Measurements from ENCODE around the gene ARF1.
A peak's percentile ranks its signal among the peaks of the same experiment; 100 is the strongest.

The ARF1 gene

GRCh38 chr1:228071839-228072657 is 10.5 kb upstream of the ARF1 start:
- DNase-seq: no peak

- DNase-seq: no peak
Measured at GRCh38 chr1:228072658-228073043, 9.9 kb upstream of the ARF1 start.

- DNase-seq: no peak
Measured at GRCh38 chr1:228073061-228073856, 9.2 kb upstream of the ARF1 start.

DNA sequence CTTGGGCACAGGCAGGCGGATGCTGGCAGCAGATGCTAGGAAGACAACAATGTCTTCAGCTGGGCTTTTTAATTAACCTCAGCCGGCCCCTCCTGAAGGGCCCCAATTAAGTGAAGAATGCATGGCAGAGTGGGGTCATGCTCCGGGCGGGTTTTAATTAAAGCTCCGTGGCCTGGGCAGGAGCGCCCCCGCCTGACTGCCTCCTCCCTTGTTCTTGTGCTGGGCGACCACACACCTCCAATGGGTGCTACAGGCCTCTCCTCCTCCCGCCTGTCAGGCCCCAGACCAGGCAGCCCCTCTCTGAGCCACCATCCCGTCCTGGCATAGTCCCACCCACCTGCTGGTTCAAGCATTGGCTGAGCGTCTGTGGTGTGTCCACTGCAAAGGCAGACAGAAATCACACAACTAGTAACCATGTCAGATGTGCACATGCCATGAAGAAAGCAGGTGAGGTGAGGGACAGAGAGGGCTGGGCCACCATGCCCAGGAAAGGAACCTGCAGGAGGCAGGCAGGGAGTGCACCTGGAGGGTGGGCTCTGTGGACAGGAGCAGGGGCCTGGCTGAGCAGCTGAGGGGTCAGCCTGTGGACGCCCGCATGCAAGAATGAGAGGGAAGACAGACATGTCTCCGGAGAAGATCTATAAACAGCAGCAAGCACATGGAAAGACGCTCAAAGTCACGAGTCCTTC is 8.5 kb upstream of the ARF1 start:
- peak; percentile 34 for DNase-seq

DNA sequence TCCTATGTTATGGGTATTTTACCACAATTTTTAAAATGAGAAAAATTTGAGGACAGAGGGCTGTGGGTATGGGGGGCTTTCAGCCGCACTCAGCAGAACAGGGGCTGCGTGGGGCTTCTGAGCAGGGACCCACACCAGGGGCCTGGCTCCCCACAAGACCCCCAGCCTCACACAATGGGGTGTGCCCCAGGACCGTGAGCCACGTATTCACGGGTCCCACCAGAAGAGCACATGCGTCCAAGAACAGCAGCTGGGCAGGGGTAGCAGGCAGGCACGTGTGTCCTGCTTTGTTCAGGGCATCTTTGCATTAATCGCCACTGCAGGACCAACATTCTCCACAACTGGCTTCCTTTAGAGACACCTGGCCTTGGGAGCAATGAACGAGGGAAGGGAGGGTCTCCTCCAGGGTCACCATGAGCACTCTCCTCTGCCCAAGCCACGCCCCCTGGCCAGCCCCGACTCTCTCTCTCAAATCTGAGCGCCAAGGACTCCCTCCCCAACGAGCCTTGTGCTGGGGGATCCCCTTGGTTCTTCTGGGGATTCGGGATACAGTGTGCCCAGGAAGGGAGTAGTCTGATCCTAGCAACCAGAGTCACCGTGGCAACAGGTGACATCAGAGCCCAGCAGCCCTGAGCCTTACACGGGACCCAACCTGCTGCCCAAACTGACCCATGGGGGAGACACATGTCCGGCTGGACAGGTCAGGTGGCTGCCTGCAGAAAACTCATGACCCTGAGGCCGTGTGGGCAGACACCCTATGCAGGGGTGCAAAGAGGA is 7.4 kb upstream of the ARF1 start:
- DNase-seq: no peak

DNA sequence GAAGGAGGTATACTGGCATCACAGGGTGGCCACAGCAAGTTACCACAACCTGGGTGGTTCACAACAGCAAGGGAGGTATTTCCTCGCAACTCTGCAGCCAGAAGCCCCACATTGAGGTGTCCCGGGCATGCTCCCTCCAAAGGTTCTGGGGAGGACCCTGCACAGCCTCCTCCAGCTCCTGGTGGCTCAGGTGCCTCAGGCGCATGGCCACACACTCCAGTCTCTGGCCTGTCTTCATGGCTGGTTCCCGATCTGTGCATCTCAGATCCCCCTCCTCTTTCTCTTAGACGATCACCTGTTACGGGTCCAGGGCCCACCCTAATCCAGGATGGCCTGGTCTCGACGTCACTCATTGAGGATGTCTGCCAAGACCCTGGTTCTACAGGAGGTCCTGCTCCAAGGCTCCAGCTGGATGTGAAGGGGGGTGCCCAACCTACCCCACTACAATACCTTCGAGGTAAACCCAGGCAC is 6.7 kb upstream of the ARF1 start:
- no peak for DNase-seq

- DNase-seq: no peak
Measured at GRCh38 chr1:228076796-228077430, 5.6 kb upstream of the ARF1 start.

DNA sequence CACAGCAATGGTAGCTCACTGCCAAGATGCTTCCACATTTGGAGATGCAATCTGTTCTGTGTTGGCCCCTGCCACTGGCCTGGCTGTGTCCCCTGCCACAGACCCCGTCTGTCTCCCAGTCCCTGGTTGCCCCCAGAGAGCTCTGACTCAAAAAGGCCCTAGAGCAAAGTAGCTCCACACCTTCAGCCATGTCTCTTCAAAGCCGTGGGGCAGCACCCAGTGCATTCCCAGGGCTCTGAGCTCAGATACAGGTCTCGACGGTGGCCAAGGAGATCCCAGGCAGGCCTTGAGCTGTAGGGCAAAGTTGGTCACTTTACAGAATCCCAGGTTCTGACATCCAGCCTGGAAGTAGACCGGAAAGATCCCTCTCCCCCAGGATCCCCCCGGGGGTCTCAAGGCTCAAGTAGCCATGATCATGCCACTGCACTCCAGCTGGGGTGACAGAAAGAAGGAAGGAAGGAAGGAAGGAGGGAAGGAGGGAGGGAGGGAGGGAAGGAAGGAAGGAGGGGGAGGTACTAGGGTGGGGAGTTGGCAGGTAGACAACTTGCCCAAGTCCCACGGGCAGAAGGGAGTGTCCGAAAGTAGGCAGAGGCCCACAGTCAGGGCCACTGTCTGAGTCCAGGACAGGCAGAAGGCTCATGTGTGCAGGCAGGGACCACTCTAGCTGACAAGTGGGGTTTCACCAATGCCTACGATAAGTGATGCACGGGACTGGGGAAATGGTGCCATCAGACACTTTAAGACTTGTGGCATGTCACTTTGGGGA is 4.8 kb upstream of the ARF1 start:
- DNase-seq: no peak

DNA sequence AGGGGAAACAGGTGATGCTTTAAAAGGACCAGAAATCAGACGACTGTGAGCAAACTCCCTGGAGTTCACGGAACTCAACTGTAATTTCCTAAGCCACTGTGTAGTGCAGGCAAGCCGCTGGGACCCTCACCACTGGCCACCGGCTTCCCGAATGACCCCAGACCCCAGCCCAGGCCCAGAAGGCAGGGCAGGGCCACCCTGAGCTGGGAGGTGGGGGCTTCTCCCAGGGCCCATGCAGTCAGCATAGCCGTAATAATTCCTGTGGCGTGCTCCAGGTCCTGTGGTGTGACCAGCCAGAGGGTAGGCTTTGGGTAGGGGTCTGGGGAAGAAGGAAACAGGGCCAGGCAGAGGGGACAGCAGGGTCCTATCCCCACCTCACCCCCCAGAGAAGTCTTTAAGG is 3.5 kb upstream of the ARF1 start:
- DNase-seq: no peak

DNA sequence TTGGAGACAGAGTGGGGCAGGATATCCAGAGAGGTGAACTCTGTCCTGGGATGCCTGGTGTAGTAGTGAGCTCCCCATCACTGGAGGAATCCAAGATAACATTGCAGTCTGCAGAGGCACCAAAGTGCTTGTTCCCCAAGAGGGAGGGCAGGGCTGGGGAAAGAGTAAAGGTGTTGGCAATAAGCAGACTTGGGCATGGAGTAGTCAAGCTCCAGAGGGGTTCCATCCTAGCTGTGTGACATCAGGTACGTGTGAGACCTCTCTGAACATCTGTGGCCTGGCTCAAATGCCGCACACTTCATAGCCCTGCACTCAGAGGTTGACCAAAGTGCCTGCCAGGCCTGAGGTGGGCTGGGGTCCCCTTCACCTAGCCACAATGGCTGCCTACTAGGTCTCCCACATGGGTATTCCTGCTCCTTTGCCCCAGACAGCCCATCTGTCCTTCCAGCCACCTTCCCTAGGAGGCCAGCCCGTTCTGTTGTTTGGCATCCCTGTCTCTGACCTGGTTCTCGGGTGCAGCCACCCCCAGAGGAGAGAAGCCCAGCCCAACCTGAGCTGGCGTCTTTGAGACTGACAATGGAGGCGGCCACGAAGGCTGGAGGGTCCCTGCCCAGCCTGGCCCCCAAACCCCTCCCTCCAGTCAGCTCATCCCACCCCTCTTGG is 2.8 kb upstream of the ARF1 start:
- DNase-seq: no peak

DNA sequence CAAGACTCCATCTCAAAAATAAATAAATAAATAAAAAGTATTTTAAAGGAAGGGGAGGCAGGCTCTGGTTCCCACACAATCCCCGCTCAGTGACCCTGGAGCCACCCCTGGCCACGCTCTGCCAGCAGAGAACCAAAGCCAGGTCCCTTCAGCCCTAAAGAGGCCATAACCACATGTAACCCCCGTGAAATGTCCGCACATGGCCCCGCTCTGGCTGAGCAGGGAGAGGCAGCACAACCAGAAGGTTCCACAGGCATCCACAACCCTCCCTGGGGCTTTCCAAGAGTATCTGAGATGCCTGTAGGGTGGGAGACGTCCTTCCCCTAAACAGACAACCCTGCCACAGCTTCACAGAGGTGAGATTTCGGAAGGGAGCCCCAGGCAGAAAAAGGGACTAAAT is 1.4 kb upstream of the ARF1 start:
- no peak for DNase-seq

DNA sequence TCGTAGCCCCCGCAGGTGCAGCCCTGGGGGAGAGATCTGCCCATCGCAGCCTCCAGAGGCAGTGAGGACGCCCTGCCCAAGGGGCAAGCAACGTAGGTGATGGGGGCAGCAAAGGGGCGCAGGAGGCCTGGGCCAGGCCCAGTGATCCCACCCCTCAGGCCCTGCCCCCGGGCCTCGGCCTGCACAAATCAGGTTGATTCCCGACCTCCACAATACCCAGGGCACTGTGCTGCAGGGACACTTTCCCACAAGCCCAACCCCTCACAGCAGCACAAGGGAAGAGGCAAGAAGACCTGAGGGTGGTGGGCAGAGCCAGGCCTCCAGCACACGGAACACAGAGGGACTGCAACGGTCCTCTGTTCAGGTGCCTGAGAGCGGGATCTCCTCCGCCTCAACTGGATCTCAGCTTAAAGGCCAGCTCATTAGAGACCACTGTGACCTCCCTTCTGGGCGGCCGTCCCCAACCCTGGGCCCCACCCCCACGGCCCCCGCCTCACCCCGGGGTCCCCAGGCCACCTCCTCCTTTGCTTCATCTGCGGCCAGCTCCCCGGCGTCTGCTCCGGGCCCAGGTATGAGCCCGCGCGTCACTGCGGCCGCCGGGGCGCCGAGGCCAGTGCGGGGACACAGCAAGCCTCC is 812 bp upstream of the ARF1 start:
- no peak for DNase-seq

DNA sequence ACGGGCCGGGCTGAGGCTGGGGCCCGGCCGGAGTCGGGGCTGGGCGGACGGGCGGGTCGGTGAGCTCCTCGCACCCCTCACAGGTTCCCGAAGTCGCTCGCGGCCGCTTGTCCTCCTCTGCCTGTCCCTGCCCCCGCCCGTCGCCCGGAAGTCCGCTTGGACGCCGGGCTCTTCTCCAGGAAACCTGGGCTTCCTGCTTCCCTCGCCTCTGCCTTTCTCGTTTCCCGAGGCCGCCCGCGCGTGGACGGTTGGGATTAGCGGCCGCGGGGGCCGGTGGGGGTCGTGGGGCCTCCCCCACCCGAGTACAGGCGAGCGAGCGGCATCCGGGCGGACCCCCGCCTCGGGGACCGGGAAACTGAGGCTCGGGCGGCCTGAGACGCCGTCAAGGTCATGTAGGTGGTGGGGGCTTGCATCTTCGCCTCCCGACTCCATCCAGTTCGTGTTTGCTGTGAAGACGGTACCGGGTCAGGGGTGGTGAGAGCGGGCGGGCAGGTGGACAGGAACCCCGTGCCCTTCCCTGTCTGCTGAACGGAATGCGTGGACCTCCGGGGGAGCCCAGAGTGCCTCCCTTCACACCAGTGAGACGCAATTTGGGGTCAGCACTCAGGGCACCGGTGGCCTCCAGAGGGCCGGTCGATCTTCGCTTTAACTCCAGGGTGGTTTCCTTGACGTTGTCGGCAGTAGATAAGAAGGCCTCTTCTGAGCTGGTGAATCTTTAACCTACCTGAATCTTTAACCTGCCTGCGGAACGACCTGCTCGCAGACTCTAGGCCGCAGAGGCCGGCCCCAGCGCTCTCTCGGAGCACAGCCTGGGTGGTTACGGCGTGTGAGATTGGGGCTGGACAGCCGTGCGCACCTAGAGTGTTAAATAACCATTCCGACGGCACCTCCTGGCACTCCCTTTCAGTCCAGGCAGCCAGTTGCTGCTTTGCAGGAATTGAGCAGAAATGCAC is 686 bp downstream of the ARF1 start:
- no peak for DNase-seq

- DNase-seq: no peak
Measured at GRCh38 chr1:228083871-228084278, 1.4 kb downstream of the ARF1 start.

DNA sequence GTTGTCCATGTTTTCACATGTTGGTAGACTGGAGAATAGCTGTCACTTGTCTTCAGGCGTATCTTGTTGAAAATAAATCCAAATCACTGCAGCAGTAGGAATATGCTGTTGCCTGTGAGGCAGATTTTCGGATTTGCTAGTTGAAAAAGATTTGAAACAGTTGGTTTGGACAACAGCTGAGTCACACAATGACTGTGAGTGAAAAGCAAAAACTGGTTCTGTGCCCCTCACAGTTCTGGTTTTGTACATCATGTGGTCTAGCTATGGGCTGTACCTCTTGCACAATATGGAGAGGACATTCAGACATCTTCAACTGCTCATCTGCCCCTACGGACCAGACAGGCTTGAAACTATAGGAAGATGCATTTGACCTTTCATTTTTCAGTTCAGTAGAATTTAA is 1.8 kb downstream of the ARF1 start:
- DNase-seq: no peak

- no peak for DNase-seq
Measured at GRCh38 chr1:228084797-228085196, 2.3 kb downstream of the ARF1 start.

DNA sequence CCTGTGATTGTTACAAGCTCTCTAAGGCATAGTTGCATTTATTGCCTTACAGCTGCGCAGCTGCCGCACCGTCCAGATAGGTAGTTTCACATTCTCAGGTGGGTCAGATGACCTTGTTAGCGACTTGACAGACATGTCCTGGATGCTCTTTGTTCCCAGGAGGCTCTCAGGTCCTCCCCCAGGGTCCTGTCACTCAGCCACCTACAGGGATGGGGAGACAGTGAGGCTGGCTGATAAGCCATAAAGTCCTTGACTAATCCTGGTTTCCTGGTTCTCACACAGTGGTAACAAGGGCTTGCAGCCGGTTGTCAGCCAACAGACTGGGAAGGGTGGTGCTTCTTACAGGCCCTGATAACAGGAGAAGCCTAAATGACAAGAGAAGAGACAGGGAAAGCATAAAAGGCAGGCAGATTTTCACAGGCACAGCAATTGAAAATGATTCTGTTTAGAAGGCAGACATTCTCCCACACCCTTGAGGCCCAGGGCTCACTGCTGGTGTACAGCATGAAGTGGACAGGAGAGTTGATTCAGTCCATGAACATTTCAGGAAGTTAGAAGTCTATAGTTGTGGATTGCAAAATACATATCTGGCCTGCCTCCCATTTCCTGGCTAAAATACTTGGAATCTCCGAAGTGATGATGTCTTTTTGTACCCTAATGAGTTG is 2.9 kb downstream of the ARF1 start:
- DNase-seq: no peak

DNA sequence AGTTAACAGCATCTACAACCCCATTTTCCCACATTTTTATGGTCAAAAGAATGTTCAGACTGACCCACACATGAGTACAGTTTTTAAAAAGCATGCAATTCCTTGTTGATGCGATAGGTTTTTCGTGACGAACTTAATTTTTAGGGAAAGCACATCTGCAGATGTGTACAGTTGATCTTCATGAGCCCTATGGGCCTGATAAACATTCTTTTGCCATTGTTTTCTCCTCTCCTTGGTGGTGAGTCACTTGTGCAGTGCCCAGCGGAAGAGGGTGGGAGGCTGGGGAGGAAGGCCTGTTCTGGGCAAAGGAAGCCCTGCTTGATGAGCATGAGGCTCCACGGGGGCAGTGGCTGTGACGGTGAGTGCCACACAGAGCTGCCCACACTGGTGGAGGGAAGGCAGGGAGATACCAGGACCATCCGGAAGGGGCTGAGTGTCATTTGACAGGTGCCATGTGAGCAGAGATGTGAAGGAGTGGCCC is 5.3 kb downstream of the ARF1 start:
- DNase-seq: no peak

Measured in NCI-H1436 treated with DMSO at 0.1 percent for 48 hours (cell line).